Measurements from ENCODE around the gene SLC10A3. TPM values are rescaled to one million over a fixed set of nuclear protein-coding genes. Genes with fewer than 3 reads are reported as not detected.

SLC10A3 gene
- polyA plus RNA-seq, 3 donors from 2014 or later: 53.1 to 110 (median 91.1) TPM

- Mint-ChIP-seq H3K27ac (no peak overlapping the region), H3K27me3 (ENCODE audit: low read depth in 3 of 3) (peaks cover 0 to 4% (median 3%) of the 10 kb centered on the region in 3 donors), H3K4me1 (no peaks in the 10 kb centered on the region), H3K4me3 (no peak overlapping the region), H3K36me3 (no peaks in the 10 kb centered on the region), H3K9me3 (peaks cover 0 to 3% (median 0%) of the 10 kb centered on the region in 6 donors)
- DNase-seq: no peak
Observed at GRCh38 chrX:154470914-154471568, 19.4 kb downstream of the SLC10A3 start.

GRCh38 chrX:154470434-154470833, 20.0 kb downstream of the SLC10A3 start:
- Mint-ChIP-seq H3K9me3 (peaks cover 0 to 3% (median 0%) of the 10 kb centered on the region in 6 donors), H3K4me3 (no peak overlapping the region), H3K27ac (no peak overlapping the region), H3K4me1 (no peaks in the 10 kb centered on the region), H3K36me3 (no peaks in the 10 kb centered on the region), H3K27me3 (ENCODE audit: low read depth in 3 of 3) (peaks cover under 1 to 2% (median 2%) of the 10 kb centered on the region in 3 donors)
- no peak for DNase-seq

GRCh38 chrX:154469880-154470279, 20.5 kb downstream of the SLC10A3 start:
- Mint-ChIP-seq H3K36me3 (no peaks in the 10 kb centered on the region), H3K4me1 (no peaks in the 10 kb centered on the region), H3K4me3 (no peak overlapping the region)

GRCh38 chrX:154469114-154469513, 21.3 kb downstream of the SLC10A3 start:
- no peak for DNase-seq
- Mint-ChIP-seq H3K27ac (no peak overlapping the region), H3K4me1 (no peaks in the 10 kb centered on the region), H3K4me3 (no peak overlapping the region), H3K36me3 (no peaks in the 10 kb centered on the region), H3K27me3 (ENCODE audit: low read depth in 3 of 3) (peaks cover 2 to 4% (median 2%) of the 10 kb centered on the region in 3 donors), H3K9me3 (peaks cover 0 to 3% (median 0%) of the 10 kb centered on the region in 6 donors)

More at GRCh38 chrX:154469880-154470279, 20.5 kb downstream of the SLC10A3 start:
- Mint-ChIP-seq H3K27me3 (ENCODE audit: low read depth in 3 of 3) (peaks cover 2% of the 10 kb centered on the region in 3 donors), H3K27ac (no peak overlapping the region), H3K9me3 (peaks cover 0 to 3% (median 0%) of the 10 kb centered on the region in 6 donors)
- no peak for DNase-seq

- Mint-ChIP-seq H3K4me1 (no peaks in the 10 kb centered on the region), H3K27ac (no peak overlapping the region), H3K4me3 (no peak overlapping the region), H3K36me3 (no peaks in the 10 kb centered on the region), H3K27me3 (ENCODE audit: low read depth in 3 of 3) (peaks cover 2 to 4% (median 2%) of the 10 kb centered on the region in 3 donors), H3K9me3 (peaks cover 0 to 3% (median 0%) of the 10 kb centered on the region in 6 donors)
- no peak for DNase-seq
Observed at GRCh38 chrX:154468217-154468616, 22.2 kb downstream of the SLC10A3 start.

GRCh38 chrX:154467556-154467955, 22.9 kb downstream of the SLC10A3 start:
- no peak overlapping the region for H3K4me3 Mint-ChIP-seq
- no peak for DNase-seq
- H3K27ac Mint-ChIP-seq: no peak overlapping the region
- H3K27me3 Mint-ChIP-seq (ENCODE audit: low read depth in 3 of 3): peaks cover 2 to 4% (median 3%) of the 10 kb centered on the region in 3 donors
- H3K4me1 Mint-ChIP-seq: no peaks in the 10 kb centered on the region
- no peaks in the 10 kb centered on the region for H3K36me3 Mint-ChIP-seq
- peaks cover 0 to 3% (median 0%) of the 10 kb centered on the region in 6 donors for H3K9me3 Mint-ChIP-seq

- Mint-ChIP-seq H3K27me3 (ENCODE audit: low read depth in 3 of 3) (peaks cover 2 to 4% (median 4%) of the 10 kb centered on the region in 3 donors), H3K27ac (no peak overlapping the region), H3K4me3 (no peak overlapping the region), H3K36me3 (no peaks in the 10 kb centered on the region), H3K4me1 (no peaks in the 10 kb centered on the region), H3K9me3 (peaks cover 0 to 3% (median 0%) of the 10 kb centered on the region in 6 donors)
- no peak for DNase-seq
Observed at GRCh38 chrX:154466907-154467306, 23.5 kb downstream of the SLC10A3 start.

GRCh38 chrX:154466036-154466435, 24.4 kb downstream of the SLC10A3 start:
- no peaks in the 10 kb centered on the region for H3K4me1 Mint-ChIP-seq
- H3K27me3 Mint-ChIP-seq (ENCODE audit: low read depth in 3 of 3): peaks cover 2 to 4% (median 2%) of the 10 kb centered on the region in 3 donors
- no peak for DNase-seq
- H3K27ac Mint-ChIP-seq: no peak overlapping the region
- no peaks in the 10 kb centered on the region for H3K36me3 Mint-ChIP-seq
- no peak overlapping the region for H3K4me3 Mint-ChIP-seq
- peaks cover 0 to 3% (median 0%) of the 10 kb centered on the region in 6 donors for H3K9me3 Mint-ChIP-seq

- Mint-ChIP-seq H3K4me3 (no peak overlapping the region), H3K9me3 (peaks cover 0 to 3% (median 0%) of the 10 kb centered on the region in 6 donors), H3K27ac (no peak overlapping the region), H3K36me3 (no peaks in the 10 kb centered on the region), H3K27me3 (ENCODE audit: low read depth in 3 of 3) (peaks cover 2 to 4% (median 2%) of the 10 kb centered on the region in 3 donors), H3K4me1 (no peaks in the 10 kb centered on the region)
- no peak for DNase-seq
Observed at GRCh38 chrX:154465601-154466000, 24.8 kb downstream of the SLC10A3 start.

GRCh38 chrX:154464806-154465365, 25.5 kb downstream of the SLC10A3 start:
- H3K36me3 Mint-ChIP-seq: no peaks in the 10 kb centered on the region
- H3K4me3 Mint-ChIP-seq: no peak overlapping the region
- peaks cover 2% of the 10 kb centered on the region in 3 donors for H3K27me3 Mint-ChIP-seq (ENCODE audit: low read depth in 3 of 3)
- no peak overlapping the region for H3K27ac Mint-ChIP-seq
- DNase-seq: no peak
- no peaks in the 10 kb centered on the region for H3K4me1 Mint-ChIP-seq
- peaks cover 0 to 3% (median 0%) of the 10 kb centered on the region in 6 donors for H3K9me3 Mint-ChIP-seq

GRCh38 chrX:154463611-154464220, 26.7 kb downstream of the SLC10A3 start:
- Mint-ChIP-seq H3K4me3 (no peak overlapping the region), H3K27ac (no peak overlapping the region), H3K36me3 (no peaks in the 10 kb centered on the region), H3K4me1 (peaks cover 0 to 7% of the 10 kb centered on the region in 2 donors), H3K27me3 (ENCODE audit: low read depth in 3 of 3) (peaks cover 2% of the 10 kb centered on the region in 3 donors), H3K9me3 (peaks cover 0 to under 1% (median 0%) of the 10 kb centered on the region in 6 donors)
- no peak for DNase-seq

- Mint-ChIP-seq H3K9me3 (no peaks in the 10 kb centered on the region), H3K4me1 (peaks cover 2 to 9% of the 10 kb centered on the region in 2 donors), H3K36me3 (no peaks in the 10 kb centered on the region), H3K27me3 (ENCODE audit: low read depth in 3 of 3) (peaks cover 2 to 4% (median 3%) of the 10 kb centered on the region in 3 donors), H3K4me3 (no peak overlapping the region), H3K27ac (no peak overlapping the region)
- DNase-seq: no peak
Observed at GRCh38 chrX:154462396-154462795, 28.0 kb downstream of the SLC10A3 start.

- H3K4me1 Mint-ChIP-seq: peaks cover 6 to 11% of the 10 kb centered on the region in 2 donors
- peak overlapping the region in 1 of 5 donors; percentile 42 for H3K4me3 Mint-ChIP-seq
- no peaks in the 10 kb centered on the region for H3K9me3 Mint-ChIP-seq
- peaks cover 2 to 7% (median 4%) of the 10 kb centered on the region in 3 donors for H3K27me3 Mint-ChIP-seq (ENCODE audit: low read depth in 3 of 3)
- H3K36me3 Mint-ChIP-seq: no peaks in the 10 kb centered on the region
- DNase-seq: no peak
- no peak overlapping the region for H3K27ac Mint-ChIP-seq
Observed at GRCh38 chrX:154460326-154460725, 30.1 kb downstream of the SLC10A3 start.

- no peak overlapping the region for H3K27ac Mint-ChIP-seq
Observed at GRCh38 chrX:154459832-154460231, 30.6 kb downstream of the SLC10A3 start.

More at GRCh38 chrX:154459832-154460231, 30.6 kb downstream of the SLC10A3 start:
- peaks cover 6 to 11% of the 10 kb centered on the region in 2 donors for H3K4me1 Mint-ChIP-seq
- H3K27me3 Mint-ChIP-seq (ENCODE audit: low read depth in 3 of 3): peaks cover 2 to 7% (median 4%) of the 10 kb centered on the region in 3 donors
- H3K9me3 Mint-ChIP-seq: no peaks in the 10 kb centered on the region
- no peak for DNase-seq
- no peaks in the 10 kb centered on the region for H3K36me3 Mint-ChIP-seq
- H3K4me3 Mint-ChIP-seq: peak overlapping the region in 2 of 5 donors; percentile 14 to 42

Measured in immature natural killer cell (primary cell).